HG02759 (cell line): ENCODE results near the gene DYNC1I1.

Experiments
- ATAC-seq: cut with Tn5 transposase; IDR thresholded peaks from one replicate; pipeline ENCODE4 v1.9.1; 2021; ENCODE audit warnings: mild to moderate bottlenecking, moderate library complexity; ENCODE audit not compliant: unreplicated experiment

The DYNC1I1 gene

DNA sequence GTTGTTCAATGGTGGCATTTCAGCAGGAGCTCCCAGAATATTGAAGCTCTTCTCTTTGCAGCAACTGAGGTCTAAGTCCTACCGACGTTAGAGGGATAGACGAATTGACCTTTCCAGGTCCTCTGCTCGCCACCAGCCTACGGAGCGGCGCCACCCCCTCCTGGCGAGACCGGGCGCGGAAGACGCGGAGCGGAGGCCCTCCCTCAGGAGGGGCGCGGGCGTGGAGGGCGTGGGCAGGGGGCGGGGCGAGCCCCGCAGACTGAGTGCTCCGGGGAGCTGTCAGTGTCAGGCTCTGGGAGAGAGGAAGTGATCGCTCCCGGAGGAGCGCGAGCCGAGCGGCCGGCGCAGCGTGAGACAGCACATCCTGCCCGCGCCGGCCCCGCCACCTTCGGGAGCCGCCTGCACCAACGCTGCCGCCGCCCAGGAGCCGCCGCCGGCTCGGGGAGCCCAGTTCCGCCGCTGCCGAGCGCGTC is at the start of gene DYNC1I1:
Gene DYNC1I1 (plus strand): TSS at position 257 of the 473 bp plus-strand sequence. CDS start 32,176 bp downstream, outside the sequence.
- ATAC-seq = peak; percentile 97

DNA sequence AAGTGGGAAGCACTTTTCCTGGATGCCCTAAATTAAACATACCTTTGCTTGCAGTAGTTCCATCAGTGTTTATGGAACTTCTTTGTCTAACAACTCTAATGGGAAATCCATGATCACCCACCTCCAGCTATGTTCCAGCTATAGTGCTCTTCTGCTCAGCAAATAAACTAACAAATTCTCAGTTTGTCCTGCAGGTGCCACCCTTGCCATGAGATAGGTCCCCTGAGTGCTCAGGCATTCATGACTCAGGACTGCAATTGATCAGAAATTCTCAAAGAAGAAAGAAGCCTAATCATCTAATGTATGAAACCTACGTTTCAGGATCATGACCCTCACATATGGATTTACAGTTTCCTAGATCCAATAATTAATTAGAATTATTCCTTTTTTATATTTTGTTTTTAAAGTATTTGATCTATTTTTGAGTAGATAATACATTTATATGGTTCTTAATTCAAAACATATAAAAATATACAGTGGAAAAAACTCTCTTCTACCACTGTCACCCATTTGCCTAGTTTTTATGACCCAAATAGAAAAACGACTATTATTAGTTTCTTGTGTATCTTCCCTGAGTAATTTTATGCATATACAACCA is 48.7 kb upstream of the DYNC1I1 start:
- peak; percentile 73 for ATAC-seq

DNA sequence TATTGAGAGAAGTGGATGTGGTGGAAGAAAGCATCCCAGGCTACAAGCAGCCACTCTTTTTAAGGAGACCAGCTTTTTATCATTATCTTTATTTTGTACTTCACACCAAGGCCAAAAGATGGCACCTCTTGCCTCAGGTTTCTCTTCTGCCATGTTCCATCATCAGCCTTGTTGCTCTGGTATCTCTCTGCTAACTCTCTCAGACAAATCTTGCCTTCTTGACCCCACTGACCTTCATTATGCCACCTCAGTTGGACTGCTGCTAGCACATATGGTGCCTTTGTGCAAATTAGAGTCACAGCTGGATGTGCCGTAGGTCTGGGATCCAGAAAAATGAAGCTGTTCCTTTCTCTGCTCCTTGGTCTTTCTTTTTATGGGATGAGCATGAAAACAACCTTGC is 47.1 kb upstream of the DYNC1I1 start:
- ATAC-seq = no peak

DNA sequence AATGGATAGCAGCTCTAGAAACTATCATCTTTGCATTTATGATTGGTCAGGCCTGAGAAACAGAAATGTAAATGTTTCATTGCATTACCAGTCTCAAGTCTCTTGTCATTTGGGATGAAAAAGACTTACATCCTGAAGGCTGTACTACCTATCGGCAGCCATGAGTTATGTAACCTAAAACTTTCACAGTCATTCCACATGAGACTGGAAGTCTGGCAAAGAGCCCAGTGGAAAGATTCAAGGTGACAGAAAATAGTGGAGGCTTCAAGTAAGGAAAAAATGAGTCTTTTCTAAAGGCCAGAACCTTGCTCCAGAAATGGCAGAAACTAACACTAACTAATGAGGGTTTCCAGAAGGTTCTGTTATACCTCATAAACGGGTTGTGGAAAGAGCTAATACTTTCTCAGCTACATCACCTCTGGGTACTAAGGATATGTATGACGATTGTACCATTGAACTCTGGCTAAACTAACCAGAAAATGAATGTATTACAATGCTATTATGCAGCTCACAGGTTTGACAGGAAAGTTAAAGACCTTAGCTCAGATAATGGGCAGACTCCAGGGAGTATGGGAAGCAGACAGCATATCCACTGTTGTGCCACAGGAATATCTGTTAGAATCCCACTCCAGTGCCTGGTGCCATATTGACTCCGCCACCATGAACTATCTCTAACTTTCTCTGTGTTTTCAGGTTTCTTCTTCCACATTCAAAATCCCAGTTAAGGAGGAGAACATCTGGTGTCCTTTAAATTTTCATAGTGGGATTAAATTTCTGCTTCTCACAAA is 41.7 kb upstream of the DYNC1I1 start:
- ATAC-seq = no peak

DNA sequence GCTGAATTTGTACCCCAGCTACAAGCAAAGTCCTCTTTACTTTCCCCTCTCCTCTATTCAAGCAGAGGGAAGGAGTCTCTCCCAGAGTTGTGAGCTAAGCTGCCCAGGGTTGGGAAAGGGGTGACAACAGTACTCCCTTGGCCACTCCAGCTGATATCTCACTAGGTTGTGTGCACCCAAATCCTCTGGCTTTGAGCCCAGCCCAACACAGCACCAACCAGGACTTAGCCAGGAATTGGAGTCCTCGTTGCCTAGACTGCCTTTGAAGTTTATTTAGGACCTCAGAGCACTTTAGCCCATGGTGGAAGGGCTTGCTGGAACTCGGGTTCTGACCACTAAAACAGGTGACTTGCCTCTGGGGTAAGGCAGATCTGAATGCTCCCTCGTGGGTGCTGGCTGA is 35.7 kb upstream of the DYNC1I1 start:
- no peak for ATAC-seq

DNA sequence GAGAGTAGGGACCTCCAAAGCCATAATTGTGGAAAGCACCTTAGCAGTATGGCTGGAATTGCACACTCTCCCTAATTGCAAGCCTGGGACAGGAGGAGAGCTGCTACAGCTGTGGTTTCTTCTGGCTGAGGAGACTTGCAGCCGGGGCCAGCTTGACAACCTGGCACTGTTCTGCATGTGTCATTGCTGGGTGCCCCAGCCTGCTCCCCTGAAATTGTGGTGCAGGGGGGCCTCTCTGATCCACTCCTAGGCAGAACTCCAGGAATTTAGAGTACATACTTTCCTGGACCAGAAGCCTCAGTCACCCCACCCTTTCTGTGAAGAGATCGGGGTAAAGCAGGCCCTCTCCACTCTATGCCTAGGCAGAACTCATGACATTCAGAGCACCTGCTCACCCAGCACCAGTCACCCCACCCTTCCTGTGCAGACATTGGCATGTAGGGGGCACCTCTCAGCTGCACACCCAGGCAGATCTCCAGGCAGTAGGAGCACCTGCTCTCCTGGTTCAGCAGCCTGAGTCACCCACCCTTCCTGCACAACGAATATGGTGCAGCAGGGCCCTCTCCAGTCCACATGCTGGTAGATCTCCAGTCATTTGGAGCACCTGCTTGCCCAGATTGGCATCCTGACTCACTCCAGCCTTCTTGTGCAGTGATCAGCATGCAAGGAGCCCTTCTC is 34.4 kb upstream of the DYNC1I1 start:
- ATAC-seq = no peak

DNA sequence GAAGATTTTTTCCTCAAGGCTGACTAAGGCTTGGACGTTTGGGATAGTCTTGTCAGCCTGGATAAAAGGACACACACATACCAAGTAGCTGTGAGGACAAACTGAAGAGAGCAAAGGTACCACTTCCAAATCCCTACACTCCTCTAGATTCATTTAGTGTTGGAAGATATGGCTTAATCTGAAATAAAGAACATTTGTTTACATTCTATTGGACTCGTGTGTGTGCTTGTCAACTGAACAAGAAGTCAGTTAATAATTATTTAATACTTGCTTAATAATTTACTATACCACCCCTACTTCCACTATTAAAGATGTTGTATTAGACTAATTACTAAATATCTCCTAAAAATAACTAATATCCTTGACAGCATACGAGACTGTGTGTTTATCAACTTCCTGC is 23.3 kb upstream of the DYNC1I1 start:
- ATAC-seq = no peak

DNA sequence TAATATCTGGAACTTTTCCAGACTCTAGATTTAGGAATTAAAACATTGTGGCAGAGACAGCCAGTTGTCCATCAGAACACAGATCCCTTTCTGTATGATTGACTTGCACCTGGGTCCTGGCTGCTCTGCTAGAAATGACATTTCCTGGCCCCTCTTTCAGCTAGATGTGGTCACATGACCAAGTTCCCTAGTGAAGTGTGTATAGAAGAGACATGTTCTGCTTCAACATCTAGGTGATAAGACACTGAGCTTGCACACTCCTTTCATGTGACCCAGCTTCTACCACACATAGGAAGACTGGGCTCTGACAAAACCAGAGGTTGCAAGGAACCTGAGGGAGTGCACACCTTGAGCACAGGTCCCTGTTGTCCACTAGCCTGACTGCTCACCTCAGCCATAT is 22.8 kb upstream of the DYNC1I1 start:
- no peak for ATAC-seq

DNA sequence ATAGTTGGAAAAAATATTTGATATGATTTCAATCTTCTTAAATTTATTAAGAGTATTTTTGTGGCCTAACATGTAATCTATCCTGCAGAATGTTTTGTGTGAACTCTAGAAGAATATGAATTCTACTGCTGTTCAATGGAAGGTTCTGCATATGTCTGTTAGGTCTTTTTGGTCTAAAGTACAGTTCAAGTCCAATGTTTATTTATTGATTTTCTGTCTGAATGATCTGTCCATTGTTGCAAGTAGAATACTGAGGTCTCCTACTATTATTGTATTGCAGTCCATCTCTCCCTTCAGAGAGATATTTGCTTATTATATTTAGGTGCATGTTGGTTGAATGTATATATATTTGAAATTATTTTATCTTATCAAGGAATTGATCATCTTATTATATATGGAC is 18.9 kb upstream of the DYNC1I1 start:
- no peak for ATAC-seq

DNA sequence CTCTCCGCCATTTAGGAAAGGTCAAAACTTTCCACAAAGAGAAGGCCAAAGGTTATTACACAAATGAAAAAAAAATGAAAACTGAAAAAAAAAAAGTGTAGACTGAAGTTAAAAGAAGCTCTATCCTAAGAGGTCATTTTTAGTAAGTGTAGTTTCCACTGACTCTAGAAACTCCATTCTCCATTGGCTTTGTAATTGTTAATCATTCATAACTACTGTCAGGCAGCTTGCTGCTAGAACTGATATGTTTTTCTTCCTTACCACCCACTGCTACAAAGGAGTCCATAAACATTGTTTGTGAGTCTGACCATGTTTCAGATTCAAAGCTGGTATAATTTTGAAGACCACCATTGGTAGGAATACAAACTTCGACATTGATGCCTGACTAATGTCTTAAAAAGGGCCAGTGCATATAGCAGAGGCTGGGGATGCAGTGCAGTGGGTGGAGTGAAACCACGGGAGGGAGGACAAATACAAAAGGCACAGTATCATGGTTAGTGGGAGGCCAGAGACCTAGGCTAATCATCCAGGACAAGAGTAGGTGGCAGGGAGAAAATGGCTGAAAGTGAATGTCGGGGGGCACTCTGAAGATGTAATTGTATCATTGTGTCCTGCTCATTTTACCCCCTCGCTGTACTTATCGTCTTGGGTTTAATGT is 16.9 kb upstream of the DYNC1I1 start:
- ATAC-seq = no peak

DNA sequence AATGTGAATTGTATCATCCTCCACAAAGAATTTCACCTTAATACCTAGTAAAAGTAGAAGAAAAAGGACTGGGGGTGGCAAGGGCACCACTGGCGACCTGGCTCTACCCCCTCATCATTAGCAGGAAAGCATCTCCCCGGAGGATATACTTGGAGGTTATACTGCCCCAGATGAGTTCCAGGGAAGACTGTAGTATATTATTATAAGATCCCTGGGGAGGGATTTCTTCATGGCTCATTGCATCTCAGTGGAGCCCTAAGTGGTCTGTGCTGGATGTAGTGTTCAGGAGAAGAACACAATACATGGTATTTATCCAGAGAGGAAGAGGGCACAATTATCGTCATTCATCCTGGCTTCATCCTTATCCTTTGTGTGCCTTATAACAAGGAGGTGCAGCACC is 14.2 kb upstream of the DYNC1I1 start:
- ATAC-seq = no peak

DNA sequence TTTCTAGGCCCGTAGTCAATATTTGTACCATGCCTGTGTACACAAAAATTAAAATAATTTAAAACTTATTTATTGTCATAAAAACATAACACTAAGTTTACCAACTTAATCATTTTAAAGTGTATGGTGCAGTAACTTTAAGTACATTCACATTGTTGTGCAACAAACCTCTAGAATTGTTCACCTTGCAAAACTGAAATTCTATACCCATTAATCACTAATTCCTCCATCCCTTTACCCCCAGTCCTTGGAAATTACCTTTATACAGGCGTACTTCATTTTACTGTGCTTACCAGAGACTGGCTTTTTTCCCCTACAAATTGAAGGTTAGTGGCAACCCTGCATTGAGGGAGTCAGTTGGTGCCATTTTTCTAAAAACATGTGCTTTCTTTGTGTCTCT is 6.3 kb upstream of the DYNC1I1 start:
- ATAC-seq = no peak

DNA sequence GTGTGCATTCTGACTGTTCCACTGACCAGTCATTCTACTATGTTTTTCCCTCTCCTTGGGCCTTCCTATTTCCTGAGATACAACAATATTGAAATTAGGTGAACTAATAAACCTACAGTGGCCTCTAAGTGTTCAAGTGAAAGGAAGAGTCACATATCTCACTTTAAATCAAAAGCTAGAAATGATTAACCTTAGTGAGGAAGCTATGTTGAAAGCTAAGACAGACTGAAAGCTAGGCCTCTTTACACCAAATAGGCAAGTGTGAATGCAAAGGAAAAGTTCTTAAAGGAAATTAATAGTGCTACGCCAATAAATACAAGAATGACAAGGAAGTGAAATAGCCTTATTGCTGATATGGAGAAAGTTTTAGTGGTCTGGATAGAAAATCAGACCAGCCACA is 5.7 kb upstream of the DYNC1I1 start:
- no peak for ATAC-seq

DNA sequence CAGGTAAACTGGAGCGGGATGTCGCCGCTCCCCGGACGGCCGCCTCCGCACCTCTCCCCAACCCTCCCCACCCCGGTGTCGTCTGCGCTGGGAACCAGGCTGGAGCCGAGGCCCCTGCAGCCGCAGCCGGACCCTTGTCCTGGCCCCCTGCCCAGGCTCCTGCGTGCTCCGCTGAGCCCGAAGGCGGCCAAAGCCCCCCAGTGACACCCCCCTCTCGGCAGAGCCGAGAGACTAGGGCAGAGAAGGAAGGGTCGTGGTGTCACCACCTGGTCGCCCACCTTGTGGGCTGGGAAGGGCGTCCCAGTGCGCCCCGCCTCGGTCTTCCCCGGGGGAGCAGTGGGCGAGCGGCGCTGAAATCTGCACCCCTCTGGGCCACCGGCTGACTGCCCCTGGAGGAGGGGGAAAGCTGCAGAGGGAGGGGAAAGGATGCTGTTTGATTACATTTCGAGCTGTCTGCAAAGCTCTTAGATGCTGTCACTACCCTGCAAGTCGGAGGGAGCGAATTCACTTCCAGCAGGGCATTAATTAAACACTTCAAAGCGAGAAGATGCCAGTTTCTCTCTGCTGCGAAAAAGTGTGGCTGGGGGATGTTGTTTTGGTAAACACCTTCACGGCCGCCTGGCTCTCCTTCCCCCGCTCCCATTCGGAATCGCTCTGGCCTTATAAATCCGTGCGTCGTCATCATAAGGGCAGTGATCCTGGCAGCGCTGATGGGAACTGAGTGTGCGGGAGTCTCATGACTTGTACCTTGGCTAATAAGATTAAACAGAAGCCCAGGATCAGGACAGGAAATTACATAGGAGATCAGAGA is 622 bp downstream of the DYNC1I1 start:
- ATAC-seq = no peak

DNA sequence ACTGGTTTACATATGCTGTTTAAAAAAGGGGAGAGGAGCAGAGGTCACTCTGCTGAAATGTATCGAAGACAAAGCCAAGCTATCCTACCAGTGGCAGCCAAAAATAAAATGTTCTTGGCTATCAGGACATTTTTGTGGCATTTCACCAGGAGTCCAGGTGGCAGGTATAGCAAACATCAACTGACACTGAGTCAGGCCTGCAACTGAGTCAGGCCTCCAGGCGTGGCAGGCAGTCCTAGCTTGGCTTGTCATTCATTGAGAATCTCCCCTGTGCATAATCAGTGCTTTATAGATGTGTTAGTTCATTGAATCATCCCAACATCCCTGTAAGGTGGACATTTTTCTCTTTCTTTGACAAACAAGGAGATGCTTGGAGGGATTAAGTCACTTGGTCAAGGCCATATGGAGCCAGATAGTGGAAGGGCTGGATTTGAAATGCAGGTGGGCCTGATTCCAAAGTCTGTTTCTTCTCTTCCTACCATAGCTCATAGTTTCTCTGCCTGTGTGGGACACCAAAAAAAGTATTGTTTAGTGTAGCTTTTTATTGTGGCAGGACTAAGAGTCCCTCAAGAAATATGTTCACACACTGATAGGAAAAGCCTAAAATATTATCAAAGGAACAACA is 4.3 kb downstream of the DYNC1I1 start:
- no peak for ATAC-seq

DNA sequence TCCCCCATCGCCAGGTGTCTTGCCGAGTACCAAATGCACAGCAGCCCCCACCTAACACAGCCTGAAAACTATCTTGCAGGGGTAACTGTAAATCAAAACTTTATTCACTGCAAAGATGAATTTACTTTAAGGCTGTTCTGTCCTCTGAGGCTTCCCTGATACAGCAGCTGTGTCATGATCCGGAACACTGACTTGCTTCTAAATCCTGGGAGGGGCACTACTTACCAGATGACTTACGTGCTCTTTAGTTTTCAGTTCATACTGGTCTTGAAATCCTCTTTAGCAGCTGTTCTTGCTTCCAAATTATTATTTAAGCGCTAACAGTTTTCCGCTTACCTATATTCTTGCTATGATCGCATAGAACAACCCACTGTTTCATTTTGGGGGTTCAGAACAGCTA is 4.9 kb downstream of the DYNC1I1 start:
- no peak for ATAC-seq

DNA sequence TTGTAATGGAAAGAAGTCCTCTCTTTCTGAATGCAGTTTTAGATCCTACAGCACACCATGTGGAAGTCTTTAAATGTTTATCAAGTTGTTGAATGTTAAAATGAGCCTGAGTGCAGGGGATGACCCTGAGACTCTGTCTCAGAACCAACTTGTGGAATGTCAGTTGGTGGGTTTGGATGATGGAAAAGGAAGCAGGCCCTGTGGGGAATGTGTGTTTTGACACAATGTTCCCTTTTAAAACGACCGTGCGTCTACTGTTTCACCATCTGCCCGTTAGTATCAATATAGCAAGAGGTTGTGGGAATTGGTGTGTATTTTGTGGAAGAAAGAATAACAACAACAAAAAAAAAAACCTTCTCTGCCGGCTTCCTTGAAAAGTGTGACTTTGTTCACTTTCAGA is 8.3 kb downstream of the DYNC1I1 start:
- ATAC-seq = no peak

DNA sequence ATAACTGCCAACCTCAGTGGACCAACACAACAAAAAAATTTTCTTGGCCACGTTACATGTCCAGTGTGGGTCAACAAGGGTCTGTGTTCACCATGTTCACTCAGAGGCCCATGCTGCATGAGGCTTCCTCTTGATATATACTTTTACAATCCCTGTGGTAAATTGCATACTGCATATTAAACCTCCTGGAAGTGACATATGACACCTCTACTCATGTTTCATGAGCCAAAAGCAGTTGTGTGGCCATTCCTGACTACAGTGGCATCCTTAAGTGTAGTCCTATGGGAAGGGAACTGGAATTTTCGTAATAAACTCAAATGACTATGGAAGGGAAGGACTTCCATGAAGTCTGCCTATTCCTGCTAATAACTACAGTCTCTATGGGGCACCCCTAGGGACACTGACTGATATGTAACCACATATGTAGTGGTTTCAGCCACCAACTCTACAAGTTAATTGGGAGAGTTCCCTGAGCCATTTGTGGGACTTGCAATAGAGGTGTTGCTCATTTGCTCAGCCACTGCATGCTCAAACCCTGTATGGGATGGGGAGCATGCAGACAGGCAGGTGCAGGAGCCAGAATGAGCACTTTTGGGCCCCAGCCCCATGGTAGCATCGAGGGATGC is 9.7 kb downstream of the DYNC1I1 start:
- no peak for ATAC-seq

DNA sequence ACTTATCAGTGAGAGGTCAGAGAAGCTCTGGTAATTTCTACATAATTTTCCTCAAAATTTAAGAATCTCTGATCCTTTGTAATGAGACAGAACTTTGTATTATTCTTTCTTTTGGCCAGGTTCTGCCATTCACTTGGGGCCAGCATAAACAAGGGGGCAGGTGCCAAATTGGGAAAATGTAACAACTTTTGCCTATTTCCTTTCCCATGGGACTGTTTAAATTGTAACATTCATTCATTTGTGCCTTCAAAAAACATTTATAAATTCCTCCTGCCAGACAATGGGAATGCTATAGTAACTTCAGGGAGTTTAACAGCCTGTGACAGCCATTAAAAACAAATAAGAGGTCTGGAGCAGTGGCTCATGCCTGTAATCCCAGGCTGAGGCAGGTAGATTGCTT is 12.4 kb downstream of the DYNC1I1 start:
- no peak for ATAC-seq

DNA sequence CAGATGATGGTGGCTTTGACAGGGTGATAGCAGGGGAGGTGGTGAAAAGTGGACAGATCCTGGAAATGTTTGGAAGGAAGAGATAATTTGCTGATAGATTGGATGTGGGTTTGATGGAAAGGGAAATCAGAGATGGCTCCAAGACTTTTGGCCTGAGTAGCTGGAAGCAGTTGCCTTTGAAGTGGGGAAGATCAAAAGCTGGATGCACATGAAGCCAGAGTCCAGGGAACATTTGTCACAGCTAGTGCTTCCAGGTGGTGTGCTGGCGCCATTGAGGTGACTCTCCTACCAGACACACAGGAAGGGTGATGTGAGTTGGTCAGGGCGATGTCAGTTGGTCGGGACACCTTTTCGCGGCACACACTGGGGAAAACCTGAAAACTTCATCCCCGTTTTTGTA is 15.9 kb downstream of the DYNC1I1 start:
- no peak for ATAC-seq
